Renal cortex interstitium (tissue), 11 donors: Measurements from ENCODE around the gene LRFN2. TPM values are rescaled to one million over a fixed set of nuclear protein-coding genes. Genes with fewer than 3 reads are reported as not detected.

ENCODE experiments used
- DNase-seq, 11 donors: peaks; one replicate each; pipeline ENCODE4 v3.0.0-alpha.2; 2013; ENCODE audit warnings: low read depth in 9 of 11, low spot score in 4 of 11; ENCODE audit errors: extremely low read depth in 1 of 11
- polyA plus RNA-seq, 3 donors: library from polyadenylated mRNA; unstranded; fragments of 120-200 nt; gene quantifications; one replicate each; pipeline ENCODE4 v1.2.1, GENCODE V29; 2013; ENCODE audit not compliant: insufficient read length in 3 of 3

Gene LRFN2
- polyA plus RNA-seq, 3 donors, result 1.1 to 1.2 (median 1.1) TPM

- DNase-seq, result no peak
Measured at GRCh38 chr6:40555092-40555491, 32.1 kb downstream of the LRFN2 start.

DNA sequence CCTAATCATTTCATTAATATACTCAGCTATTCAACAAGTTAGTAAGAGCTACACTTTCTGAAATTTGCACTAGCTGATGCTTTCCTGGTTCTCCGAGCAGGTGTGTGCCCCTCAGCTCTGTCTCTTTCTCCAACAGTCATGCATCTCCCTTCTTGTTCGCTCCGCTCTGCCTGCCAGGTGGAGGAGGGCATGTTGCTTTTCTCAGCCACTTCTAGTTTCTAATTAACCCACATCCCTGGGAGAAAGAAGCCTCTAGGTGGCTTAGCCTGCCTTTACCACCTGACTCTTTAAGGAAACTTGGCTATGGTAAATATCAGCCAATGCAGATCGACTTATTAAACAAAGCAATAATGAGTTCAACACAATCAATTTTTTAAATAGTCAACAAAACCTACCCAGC, 34.2 kb downstream of the LRFN2 start:
- DNase-seq, result peak in 3 of 11 donors; percentile 6 to 25 (median 25)

DNA sequence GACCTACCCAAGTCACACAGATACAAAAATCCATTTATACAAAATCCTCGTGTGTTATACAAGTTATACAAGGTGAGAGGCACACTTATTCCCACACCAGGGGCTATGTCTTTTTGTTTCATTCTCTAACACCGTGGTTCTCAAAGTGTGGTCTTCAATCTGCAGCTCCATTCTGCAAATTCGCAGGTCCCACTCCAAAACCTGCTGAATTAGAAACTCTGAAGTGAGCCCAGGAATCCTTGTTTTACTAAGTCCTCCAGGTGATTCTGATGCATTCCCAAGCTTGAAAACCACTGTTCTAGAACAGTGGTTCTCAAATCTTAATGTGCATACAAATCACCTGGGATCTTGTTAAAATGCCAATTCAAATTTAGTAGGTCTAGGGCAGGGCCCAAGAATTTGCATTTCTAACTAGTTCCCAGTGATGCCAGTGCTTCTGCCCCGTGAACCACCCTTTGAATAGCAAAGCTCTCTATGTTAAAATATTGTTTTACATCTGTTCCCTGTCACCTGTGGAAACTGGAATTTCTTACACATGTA, 35.1 kb downstream of the LRFN2 start:
- peak in 3 of 11 donors; percentile 18 to 45 (median 25) for DNase-seq

- peak in 1 of 11 donors; percentile 22 for DNase-seq
Measured at GRCh38 chr6:40550202-40551101, 36.7 kb downstream of the LRFN2 start.

GRCh38 chr6:40545954-40546353, 41.2 kb downstream of the LRFN2 start:
- no peak for DNase-seq

GRCh38 chr6:40543776-40544175, 43.4 kb downstream of the LRFN2 start:
- DNase-seq, result no peak

- DNase-seq, result no peak
Measured at GRCh38 chr6:40543146-40543545, 44.0 kb downstream of the LRFN2 start.

- no peak for DNase-seq
Measured at GRCh38 chr6:40542175-40542764, 44.9 kb downstream of the LRFN2 start.

DNA sequence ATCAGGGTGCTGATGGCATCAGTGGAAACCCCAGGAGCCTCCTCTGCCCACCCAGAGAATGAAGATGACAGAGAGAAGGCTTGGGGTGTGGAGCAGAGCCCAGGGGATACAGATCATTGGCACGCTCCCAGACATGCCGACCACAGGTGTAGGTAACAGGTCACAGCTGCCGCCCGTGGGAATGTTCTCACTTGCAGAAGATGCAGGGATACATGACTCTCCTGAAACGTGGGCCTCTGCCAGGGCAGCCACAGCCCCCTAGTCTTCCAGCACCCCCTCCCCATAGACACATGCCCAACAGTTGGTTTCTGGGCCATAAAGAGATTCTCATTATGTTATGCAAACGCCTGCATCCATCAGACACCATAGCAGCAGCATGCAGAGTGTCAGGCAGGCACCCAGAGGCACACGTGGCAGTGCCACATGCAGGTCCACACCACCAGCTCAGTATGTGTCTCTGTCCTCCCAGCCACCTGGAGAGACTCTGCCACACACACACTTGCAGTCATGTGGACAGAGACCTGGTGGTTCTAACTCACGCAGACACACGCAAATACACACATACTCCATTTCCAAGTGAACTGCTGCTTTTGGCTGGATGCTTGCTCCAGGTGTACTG, 45.5 kb downstream of the LRFN2 start:
- DNase-seq, result no peak

GRCh38 chr6:40540790-40541189, 46.4 kb downstream of the LRFN2 start:
- no peak for DNase-seq

DNA sequence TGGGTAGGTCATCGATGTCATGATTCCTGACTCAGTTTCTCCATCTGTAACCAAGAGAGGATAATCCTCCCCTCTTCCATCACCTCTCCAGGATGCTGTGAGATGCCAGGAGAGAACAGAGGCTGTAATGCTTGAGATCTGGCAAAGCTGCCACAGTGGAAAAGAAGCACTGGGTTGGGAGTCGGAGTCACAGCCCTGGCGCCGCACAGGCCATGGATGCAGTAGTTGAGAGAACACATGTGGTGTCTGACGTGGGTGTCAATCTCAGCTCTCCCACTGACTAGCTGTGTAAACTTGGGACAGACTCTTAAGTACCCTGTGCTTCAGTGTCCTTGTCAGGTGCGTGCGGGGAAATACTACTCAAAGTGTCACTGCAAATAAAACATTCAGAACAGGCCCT, 47.3 kb downstream of the LRFN2 start:
- no peak for DNase-seq

DNA sequence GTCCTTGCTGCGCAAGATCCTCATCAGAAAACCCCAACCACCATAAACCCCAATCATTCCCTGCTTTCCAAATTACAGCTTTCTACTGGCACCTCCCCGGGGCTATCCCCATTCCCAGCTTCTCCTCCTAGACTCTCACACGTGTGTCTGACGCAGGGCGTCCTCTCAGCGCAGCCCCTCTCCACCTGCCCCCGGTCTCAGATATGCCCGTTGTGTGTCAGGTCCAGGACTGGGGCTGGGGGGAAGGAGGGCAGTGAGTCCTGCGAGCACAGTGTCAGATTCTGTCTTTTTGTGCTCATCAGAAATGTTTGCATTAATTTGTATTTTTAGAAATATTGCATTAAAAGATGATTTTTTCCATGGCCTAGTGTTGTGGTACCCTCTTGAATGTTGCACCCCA, 48.6 kb downstream of the LRFN2 start:
- DNase-seq, result no peak

GRCh38 chr6:40537446-40537845, 49.7 kb downstream of the LRFN2 start:
- DNase-seq, result no peak

GRCh38 chr6:40536442-40536841, 50.7 kb downstream of the LRFN2 start:
- DNase-seq, result no peak

- no peak for DNase-seq
Measured at GRCh38 chr6:40535819-40536380, 51.3 kb downstream of the LRFN2 start.

DNA sequence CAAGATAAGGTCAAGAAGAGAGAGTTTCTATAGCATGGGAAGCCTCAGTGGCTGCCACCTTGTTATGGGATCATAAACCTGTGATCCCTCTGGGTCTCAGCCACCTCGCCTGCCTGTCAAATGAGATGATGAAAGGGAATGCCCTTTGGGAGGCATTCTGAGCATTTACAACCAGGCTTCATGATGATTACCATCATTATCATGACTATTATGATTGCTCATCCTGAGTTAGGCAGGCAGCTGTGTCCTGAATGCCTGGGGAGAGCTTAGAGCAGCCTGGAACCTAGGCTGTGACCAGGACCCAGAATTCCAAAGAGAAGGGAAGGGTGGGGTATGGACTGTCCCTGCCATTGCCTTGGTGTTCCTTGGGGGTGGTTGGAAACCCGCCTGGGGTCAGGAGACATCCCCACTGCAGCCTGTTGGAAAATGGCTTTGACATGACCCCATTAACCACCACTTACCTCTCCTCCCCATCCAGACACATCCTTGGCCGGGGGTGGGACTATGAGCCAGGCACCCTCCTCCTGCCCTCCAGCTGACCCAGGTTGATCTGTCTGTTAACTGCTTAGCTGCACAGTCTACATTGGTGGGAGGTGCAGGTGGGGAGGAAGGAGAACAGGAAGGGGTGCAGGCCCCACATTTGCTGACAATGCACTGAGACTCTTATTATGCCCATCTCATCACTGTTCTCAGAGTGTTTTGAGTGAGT, 51.9 kb downstream of the LRFN2 start:
- DNase-seq, result no peak

DNA sequence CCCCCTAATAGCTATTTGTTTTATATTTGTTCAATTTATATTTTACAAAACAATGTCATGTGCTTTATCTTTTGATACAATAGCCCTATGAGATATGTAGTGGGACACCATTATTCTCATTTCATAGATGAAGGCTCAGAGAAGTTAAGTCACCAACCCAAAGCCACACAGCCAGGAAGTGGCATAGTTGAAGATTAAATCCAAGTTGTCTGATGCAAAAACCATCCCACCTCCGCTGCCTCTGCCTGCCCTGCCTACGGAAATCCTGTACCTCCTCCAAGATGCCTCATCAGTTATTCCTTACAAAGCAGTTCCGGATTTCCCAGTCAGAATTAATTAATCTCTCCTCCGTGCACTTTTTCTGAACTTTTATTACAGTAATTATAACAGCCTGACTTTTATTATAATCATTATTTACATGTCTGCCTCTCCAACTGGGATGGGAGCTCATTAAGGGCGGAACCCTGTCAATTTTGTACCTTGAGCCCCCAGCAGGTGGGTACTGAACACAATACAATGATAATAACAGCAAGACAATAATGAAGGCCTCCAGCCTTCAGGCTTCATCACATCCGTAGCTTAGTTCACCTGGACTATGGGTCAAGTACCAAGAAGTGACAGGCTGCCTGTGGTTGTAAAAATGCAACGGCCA, 54.7 kb downstream of the LRFN2 start:
- DNase-seq, result no peak

GRCh38 chr6:40529919-40530318, 57.2 kb downstream of the LRFN2 start:
- no peak for DNase-seq

DNA sequence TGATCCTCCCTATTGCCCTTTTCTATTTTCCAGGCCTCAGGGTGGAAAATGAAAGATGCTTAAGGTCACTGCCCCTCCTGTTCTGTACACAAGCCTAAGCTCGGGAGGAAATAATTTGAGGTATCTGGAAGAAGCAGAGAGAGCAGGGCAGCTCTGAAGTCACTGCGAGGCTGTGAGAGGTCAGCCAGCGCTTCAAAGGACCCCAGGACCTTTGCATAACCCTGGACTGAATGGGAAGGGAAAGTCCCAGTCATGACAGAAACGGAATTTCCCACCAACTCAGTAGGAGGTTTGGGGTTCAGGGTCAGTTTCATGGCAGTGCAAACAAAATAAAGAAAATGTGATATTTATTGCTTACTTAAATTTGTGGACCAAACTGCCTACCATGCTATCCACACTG, 58.1 kb downstream of the LRFN2 start:
- no peak for DNase-seq
